Measurements from ENCODE around the gene TMEM52. TPM values are rescaled to one million over a fixed set of nuclear protein-coding genes. Genes with fewer than 3 reads are reported as not detected.

The TMEM52 gene
- total and polyA plus RNA-seq, 4 donors, result 1.7 to 9.0 (median 5.2) TPM

GRCh38 chr1:1922956-1923833, 4.1 kb upstream of the TMEM52 start:
- peaks cover 6% of the 10 kb centered on the region for H3K36me3 ChIP-seq (ENCODE audit: control insufficient read depth, insufficient read depth, low read length)
- peaks cover 21% of the 10 kb centered on the region for H3K4me1 ChIP-seq (ENCODE audit: control insufficient read depth, insufficient read depth, low read length)
- H3K27me3 ChIP-seq (ENCODE audit: control insufficient read depth, insufficient read depth, low read length), result no peaks in the 10 kb centered on the region
- H3K27ac ChIP-seq (ENCODE audit: low read depth, low read length), result no peak overlapping the region
- no peak overlapping the region for H3K4me3 ChIP-seq (ENCODE audit: low read depth, low read length)
- no peak for DNase-seq (ENCODE audit: low read depth in 4 of 6, low spot score in 6 of 6)
- no peaks in the 10 kb centered on the region for H3K9me3 ChIP-seq (ENCODE audit: control insufficient read depth, insufficient read depth, low read length)
- 73% methylated on average over 29 of the region's 29 CpGs for WGBS (ENCODE audit: insufficient coverage)

GRCh38 chr1:1922702-1922955, 3.5 kb upstream of the TMEM52 start:
- Histone ChIP-seq H3K27ac (ENCODE audit: low read depth, low read length) (no peak overlapping the region), H3K27me3 (ENCODE audit: control insufficient read depth, insufficient read depth, low read length) (peaks cover 2% of the 10 kb centered on the region), H3K36me3 (ENCODE audit: control insufficient read depth, insufficient read depth, low read length) (peaks cover 6% of the 10 kb centered on the region), H3K4me1 (ENCODE audit: control insufficient read depth, insufficient read depth, low read length) (peaks cover 26% of the 10 kb centered on the region), H3K9me3 (ENCODE audit: control insufficient read depth, insufficient read depth, low read length) (no peaks in the 10 kb centered on the region), H3K4me3 (ENCODE audit: low read depth, low read length) (no peak overlapping the region)
- no peak for DNase-seq (ENCODE audit: low read depth in 4 of 6, low spot score in 6 of 6)
- 82% methylated on average over 6 of the region's 6 CpGs for WGBS (ENCODE audit: insufficient coverage)

- 83% methylated on average over 14 of the region's 16 CpGs for whole genome bisulfite sequencing (ENCODE audit: insufficient coverage)
- no peak overlapping the region for H3K27ac ChIP-seq (ENCODE audit: low read depth, low read length)
- no peak overlapping the region for H3K4me3 ChIP-seq (ENCODE audit: low read depth, low read length)
- peaks cover 6% of the 10 kb centered on the region for H3K36me3 ChIP-seq (ENCODE audit: control insufficient read depth, insufficient read depth, low read length)
- no peak for DNase-seq (ENCODE audit: low read depth in 4 of 6, low spot score in 6 of 6)
- H3K4me1 ChIP-seq (ENCODE audit: control insufficient read depth, insufficient read depth, low read length), result peaks cover 26% of the 10 kb centered on the region
- no peaks in the 10 kb centered on the region for H3K9me3 ChIP-seq (ENCODE audit: control insufficient read depth, insufficient read depth, low read length)
- H3K27me3 ChIP-seq (ENCODE audit: control insufficient read depth, insufficient read depth, low read length), result peaks cover 2% of the 10 kb centered on the region
Measured at GRCh38 chr1:1921901-1922701, 3.0 kb upstream of the TMEM52 start.

GRCh38 chr1:1921459-1921862, 2.4 kb upstream of the TMEM52 start:
- Histone ChIP-seq H3K27me3 (ENCODE audit: control insufficient read depth, insufficient read depth, low read length) (peaks cover 2% of the 10 kb centered on the region), H3K4me3 (ENCODE audit: low read depth, low read length) (no peak overlapping the region), H3K9me3 (ENCODE audit: control insufficient read depth, insufficient read depth, low read length) (no peaks in the 10 kb centered on the region), H3K27ac (ENCODE audit: low read depth, low read length) (no peak overlapping the region), H3K4me1 (ENCODE audit: control insufficient read depth, insufficient read depth, low read length) (peaks cover 26% of the 10 kb centered on the region), H3K36me3 (ENCODE audit: control insufficient read depth, insufficient read depth, low read length) (peaks cover 6% of the 10 kb centered on the region)
- 86% methylated on average over 5 of the region's 6 CpGs for WGBS (ENCODE audit: insufficient coverage)
- DNase-seq (ENCODE audit: low read depth in 4 of 6, low spot score in 6 of 6), result no peak

GRCh38 chr1:1920608-1921458, 1.8 kb upstream of the TMEM52 start:
- peaks cover 26% of the 10 kb centered on the region for H3K4me1 ChIP-seq (ENCODE audit: control insufficient read depth, insufficient read depth, low read length)
- 88% methylated on average over 25 of the region's 27 CpGs for WGBS (ENCODE audit: insufficient coverage)
- peaks cover 2% of the 10 kb centered on the region for H3K27me3 ChIP-seq (ENCODE audit: control insufficient read depth, insufficient read depth, low read length)
- peaks cover 6% of the 10 kb centered on the region for H3K36me3 ChIP-seq (ENCODE audit: control insufficient read depth, insufficient read depth, low read length)
- H3K9me3 ChIP-seq (ENCODE audit: control insufficient read depth, insufficient read depth, low read length), result no peaks in the 10 kb centered on the region
- H3K27ac ChIP-seq (ENCODE audit: low read depth, low read length), result no peak overlapping the region
- H3K4me3 ChIP-seq (ENCODE audit: low read depth, low read length), result no peak overlapping the region
- DNase-seq (ENCODE audit: low read depth in 4 of 6, low spot score in 6 of 6), result no peak

- H3K9me3 ChIP-seq (ENCODE audit: control insufficient read depth, insufficient read depth, low read length), result no peaks in the 10 kb centered on the region
- peak overlapping the region; percentile 57 for H3K27ac ChIP-seq (ENCODE audit: low read depth, low read length)
- peaks cover 6% of the 10 kb centered on the region for H3K36me3 ChIP-seq (ENCODE audit: control insufficient read depth, insufficient read depth, low read length)
- no peak for DNase-seq (ENCODE audit: low read depth in 4 of 6, low spot score in 6 of 6)
- no peak overlapping the region for H3K4me3 ChIP-seq (ENCODE audit: low read depth, low read length)
- H3K27me3 ChIP-seq (ENCODE audit: control insufficient read depth, insufficient read depth, low read length), result peaks cover 2% of the 10 kb centered on the region
- 78% methylated on average over 5 of the region's 6 CpGs for WGBS (ENCODE audit: insufficient coverage)
- peaks cover 26% of the 10 kb centered on the region for H3K4me1 ChIP-seq (ENCODE audit: control insufficient read depth, insufficient read depth, low read length)
Measured at GRCh38 chr1:1920057-1920607, 1.1 kb upstream of the TMEM52 start.

GRCh38 chr1:1919304-1920056, 401 bp upstream of the TMEM52 start:
- peaks cover 6% of the 10 kb centered on the region for H3K36me3 ChIP-seq (ENCODE audit: control insufficient read depth, insufficient read depth, low read length)
- no peaks in the 10 kb centered on the region for H3K9me3 ChIP-seq (ENCODE audit: control insufficient read depth, insufficient read depth, low read length)
- H3K27me3 ChIP-seq (ENCODE audit: control insufficient read depth, insufficient read depth, low read length), result peaks cover 2% of the 10 kb centered on the region
- H3K27ac ChIP-seq (ENCODE audit: low read depth, low read length), result peak overlapping the region; percentile 57
- DNase-seq (ENCODE audit: low read depth in 4 of 6, low spot score in 6 of 6), result peak; percentile 74 to 98 (median 86)
- H3K4me3 ChIP-seq (ENCODE audit: low read depth, low read length), result peak overlapping the region; percentile 32
- 9% methylated on average over 62 of the region's 62 CpGs for WGBS (ENCODE audit: insufficient coverage)
- peaks cover 26% of the 10 kb centered on the region for H3K4me1 ChIP-seq (ENCODE audit: control insufficient read depth, insufficient read depth, low read length)

- no peak overlapping the region for H3K4me3 ChIP-seq (ENCODE audit: low read depth, low read length)
- DNase-seq (ENCODE audit: low read depth in 4 of 6, low spot score in 6 of 6), result no peak
- 40% methylated on average over 46 of the region's 46 CpGs for WGBS (ENCODE audit: insufficient coverage)
- H3K9me3 ChIP-seq (ENCODE audit: control insufficient read depth, insufficient read depth, low read length), result no peaks in the 10 kb centered on the region
- peaks cover 26% of the 10 kb centered on the region for H3K4me1 ChIP-seq (ENCODE audit: control insufficient read depth, insufficient read depth, low read length)
- H3K27me3 ChIP-seq (ENCODE audit: control insufficient read depth, insufficient read depth, low read length), result peaks cover 2% of the 10 kb centered on the region
- H3K27ac ChIP-seq (ENCODE audit: low read depth, low read length), result no peak overlapping the region
- peaks cover 6% of the 10 kb centered on the region for H3K36me3 ChIP-seq (ENCODE audit: control insufficient read depth, insufficient read depth, low read length)
Measured at GRCh38 chr1:1917995-1918900, 831 bp downstream of the TMEM52 start.
